Neural cell (in vitro differentiated cells): ENCODE measurements around the gene SIVA1.

Source experiments
- EZH2 ChIP-seq: fragments of 200-600, 300-800 bp; shearing (Covaris generic), sonication (generic); IDR thresholded peaks from 2 replicates; pipeline ENCODE4 v1.6.1; 2014; ENCODE audit warnings: antibody characterized with exemption, low read length, borderline replicate concordance, mild to moderate bottlenecking; ENCODE audit not compliant: insufficient read depth, poor library complexity, severe bottlenecking
- RAD21 ChIP-seq: fragments of 450-650 bp; conservative IDR thresholded peaks from 2 replicates; pipeline ENCODE4 v1.6.1; 2014; ENCODE audit warnings: antibody characterized with exemption, mild to moderate bottlenecking, moderate library complexity
- TAF1 ChIP-seq: IDR thresholded peaks from 2 replicates; pipeline ENCODE4 v1.6.1; 2012; ENCODE audit warnings: low read depth
- TF ChIP-seq, protein P1 (sequence below): fragments of 450-650 bp; IDR thresholded peaks from 2 replicates; pipeline ENCODE4 v1.5.1; 2014; ENCODE audit warnings: antibody characterized with exemption, mild to moderate bottlenecking, moderate library complexity; ENCODE audit not compliant: poor library complexity, severe bottlenecking
- TF ChIP-seq, protein P2 (sequence below): IDR thresholded peaks from 2 replicates; pipeline ENCODE4 v1.6.1; 2012; ENCODE audit warnings: borderline replicate concordance

DNA sequence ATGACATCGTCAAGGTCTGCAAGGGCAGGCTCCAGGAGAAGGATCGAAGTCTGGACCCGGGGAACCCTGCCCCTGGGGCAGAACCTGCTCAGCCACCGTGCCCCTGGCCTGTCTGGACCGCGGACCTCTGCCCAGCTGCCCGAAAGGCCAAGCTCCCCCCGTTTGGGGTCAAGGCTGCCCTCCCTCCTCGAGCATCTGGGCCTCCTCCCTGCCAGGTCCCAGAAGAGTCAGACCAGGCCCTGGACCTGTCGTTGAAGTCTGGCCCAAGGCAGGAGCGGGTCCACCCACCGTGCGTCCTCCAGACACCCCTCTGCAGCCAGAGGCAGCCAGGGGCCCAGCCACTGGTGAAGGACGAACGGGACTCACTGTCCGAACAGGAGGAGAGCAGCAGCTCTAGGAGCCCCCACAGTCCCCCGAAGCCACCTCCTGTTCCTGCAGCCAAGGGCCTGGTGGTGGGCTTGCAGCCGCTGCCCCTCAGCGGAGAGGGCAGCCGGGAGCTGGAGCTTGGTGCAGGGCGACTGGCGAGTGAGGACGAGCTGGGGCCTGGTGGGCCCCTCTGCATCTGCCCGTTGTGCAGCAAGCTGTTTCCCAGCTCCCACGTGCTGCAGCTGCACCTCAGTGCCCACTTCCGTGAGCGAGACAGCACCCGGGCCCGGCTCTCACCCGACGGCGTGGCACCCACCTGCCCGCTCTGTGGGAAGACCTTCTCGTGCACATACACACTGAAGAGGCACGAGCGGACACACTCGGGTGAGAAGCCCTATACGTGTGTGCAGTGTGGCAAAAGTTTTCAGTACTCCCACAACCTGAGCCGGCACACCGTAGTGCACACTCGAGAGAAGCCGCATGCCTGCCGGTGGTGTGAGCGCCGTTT lies 48.8 kb downstream of the SIVA1 start:
- TF ChIP-seq RAD21 = no peak
- TF ChIP-seq, protein P1, sequence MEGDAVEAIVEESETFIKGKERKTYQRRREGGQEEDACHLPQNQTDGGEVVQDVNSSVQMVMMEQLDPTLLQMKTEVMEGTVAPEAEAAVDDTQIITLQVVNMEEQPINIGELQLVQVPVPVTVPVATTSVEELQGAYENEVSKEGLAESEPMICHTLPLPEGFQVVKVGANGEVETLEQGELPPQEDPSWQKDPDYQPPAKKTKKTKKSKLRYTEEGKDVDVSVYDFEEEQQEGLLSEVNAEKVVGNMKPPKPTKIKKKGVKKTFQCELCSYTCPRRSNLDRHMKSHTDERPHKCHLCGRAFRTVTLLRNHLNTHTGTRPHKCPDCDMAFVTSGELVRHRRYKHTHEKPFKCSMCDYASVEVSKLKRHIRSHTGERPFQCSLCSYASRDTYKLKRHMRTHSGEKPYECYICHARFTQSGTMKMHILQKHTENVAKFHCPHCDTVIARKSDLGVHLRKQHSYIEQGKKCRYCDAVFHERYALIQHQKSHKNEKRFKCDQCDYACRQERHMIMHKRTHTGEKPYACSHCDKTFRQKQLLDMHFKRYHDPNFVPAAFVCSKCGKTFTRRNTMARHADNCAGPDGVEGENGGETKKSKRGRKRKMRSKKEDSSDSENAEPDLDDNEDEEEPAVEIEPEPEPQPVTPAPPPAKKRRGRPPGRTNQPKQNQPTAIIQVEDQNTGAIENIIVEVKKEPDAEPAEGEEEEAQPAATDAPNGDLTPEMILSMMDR = no peak
- no peak for TF ChIP-seq TAF1
- TF ChIP-seq, protein P2, sequence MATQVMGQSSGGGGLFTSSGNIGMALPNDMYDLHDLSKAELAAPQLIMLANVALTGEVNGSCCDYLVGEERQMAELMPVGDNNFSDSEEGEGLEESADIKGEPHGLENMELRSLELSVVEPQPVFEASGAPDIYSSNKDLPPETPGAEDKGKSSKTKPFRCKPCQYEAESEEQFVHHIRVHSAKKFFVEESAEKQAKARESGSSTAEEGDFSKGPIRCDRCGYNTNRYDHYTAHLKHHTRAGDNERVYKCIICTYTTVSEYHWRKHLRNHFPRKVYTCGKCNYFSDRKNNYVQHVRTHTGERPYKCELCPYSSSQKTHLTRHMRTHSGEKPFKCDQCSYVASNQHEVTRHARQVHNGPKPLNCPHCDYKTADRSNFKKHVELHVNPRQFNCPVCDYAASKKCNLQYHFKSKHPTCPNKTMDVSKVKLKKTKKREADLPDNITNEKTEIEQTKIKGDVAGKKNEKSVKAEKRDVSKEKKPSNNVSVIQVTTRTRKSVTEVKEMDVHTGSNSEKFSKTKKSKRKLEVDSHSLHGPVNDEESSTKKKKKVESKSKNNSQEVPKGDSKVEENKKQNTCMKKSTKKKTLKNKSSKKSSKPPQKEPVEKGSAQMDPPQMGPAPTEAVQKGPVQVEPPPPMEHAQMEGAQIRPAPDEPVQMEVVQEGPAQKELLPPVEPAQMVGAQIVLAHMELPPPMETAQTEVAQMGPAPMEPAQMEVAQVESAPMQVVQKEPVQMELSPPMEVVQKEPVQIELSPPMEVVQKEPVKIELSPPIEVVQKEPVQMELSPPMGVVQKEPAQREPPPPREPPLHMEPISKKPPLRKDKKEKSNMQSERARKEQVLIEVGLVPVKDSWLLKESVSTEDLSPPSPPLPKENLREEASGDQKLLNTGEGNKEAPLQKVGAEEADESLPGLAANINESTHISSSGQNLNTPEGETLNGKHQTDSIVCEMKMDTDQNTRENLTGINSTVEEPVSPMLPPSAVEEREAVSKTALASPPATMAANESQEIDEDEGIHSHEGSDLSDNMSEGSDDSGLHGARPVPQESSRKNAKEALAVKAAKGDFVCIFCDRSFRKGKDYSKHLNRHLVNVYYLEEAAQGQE = no peak
- no peak for TF ChIP-seq EZH2
